Uterus (tissue), 4 donors: Measurements from ENCODE around the gene TMEM132C. TPM values are rescaled to one million over a fixed set of nuclear protein-coding genes. Genes with fewer than 3 reads are reported as not detected.

Source experiments
- DNase-seq, 2 donors: peaks; one replicate each; pipeline ENCODE4 v3.0.0-alpha.2; 2019 to 2020
- H3K27ac ChIP-seq, 2 donors: fragments of 200-600 bp; sonication (generic); 1 replicate in 1 of 2; 2 replicates in 1 of 2; pipeline ENCODE4 v1.5.1; 2016 to 2018
- H3K27me3 ChIP-seq, 2 donors: fragments of 200-600 bp; sonication (generic); one replicate each; pipeline ENCODE4 v1.5.1; 2018 to 2019; ENCODE audit warnings: control low read depth in 1 of 2
- H3K36me3 ChIP-seq, 2 donors: fragments of 200-600 bp; sonication (generic); one replicate each; pipeline ENCODE4 v1.5.1; 2019; ENCODE audit warnings: control low read depth in 1 of 2
- H3K4me1 ChIP-seq, 2 donors: fragments of 200-600 bp; sonication (generic); one replicate each; pipeline ENCODE4 v1.5.1; 2018 to 2019; ENCODE audit warnings: control low read depth in 1 of 2
- H3K4me3 ChIP-seq, 2 donors: fragments of 200-600 bp; sonication (generic); 1 replicate in 1 of 2; 2 replicates in 1 of 2; pipeline ENCODE4 v1.5.1; 2018 to 2019; ENCODE audit warnings: mild to moderate bottlenecking in 1 of 2
- H3K9me3 ChIP-seq, 2 donors: fragments of 200-600 bp; sonication (generic); one replicate each; pipeline ENCODE4 v1.5.1; 2019; ENCODE audit warnings: control low read depth in 1 of 2
- CTCF ChIP-seq, 4 experiments: fragments of 200-600 bp in 2 of 4; fragments of 450-650 bp in 2 of 4; sonication (generic) in 2 of 4; IDR thresholded peaks; one replicate each; pipeline ENCODE4 v1.5.1; 2016 to 2019; ENCODE audit warnings: antibody characterized with exemption in 4 of 4, mild to moderate bottlenecking in 2 of 4, moderate library complexity in 1 of 4
- POLR2A ChIP-seq, 2 donors: fragments of 450-650 bp; IDR thresholded peaks; one replicate each; pipeline ENCODE4 v1.6.1; 2016; ENCODE audit warnings: antibody characterized with exemption in 2 of 2, mild to moderate bottlenecking in 1 of 2, moderate library complexity in 1 of 2
- intact Hi-C: fragments of 100-400 bp; cut with DNase I; formaldehyde crosslinking; loops from one replicate; pipeline ENCODE4 v1.15.1; 2023; ENCODE audit warnings: low total_unique reads
- total RNA-seq, 4 donors: library from RNA; depleted of rRNA in 3 of 4; stranded (reverse); fragments of >200 nt in 3 of 4; gene quantifications; one replicate each; pipeline versions ENCODE4 v1.1.0 to v1.2.4, GENCODE V29; 2014 to 2023
- donor health status: DM: yes; HTN: yes; CAD: no.

The TMEM132C gene
- total RNA-seq, 4 donors from 2014 or later: 0.26 to 48.3 (median 5.0) TPM

GRCh38 chr12:128537668-128538067, 270.7 kb downstream of the TMEM132C start:
- no peak for DNase-seq
- Histone ChIP-seq H3K27me3 (no peaks in the 10 kb centered on the region), H3K36me3 (no peaks in the 10 kb centered on the region), H3K9me3 (no peaks in the 10 kb centered on the region), H3K4me1 (no peaks in the 10 kb centered on the region), H3K4me3 (no peak overlapping the region), H3K27ac (no peak overlapping the region)
- no peak for TF ChIP-seq POLR2A (IDR thresholded peaks at IDR 0.05)
- TF ChIP-seq CTCF (IDR thresholded peaks at IDR 0.05): no peak
- intact Hi-C loops: no loop called here

- Histone ChIP-seq H3K9me3 (no peaks in the 10 kb centered on the region), H3K36me3 (no peaks in the 10 kb centered on the region), H3K27ac (no peak overlapping the region), H3K4me3 (no peak overlapping the region), H3K4me1 (no peaks in the 10 kb centered on the region), H3K27me3 (no peaks in the 10 kb centered on the region)
- no peak for TF ChIP-seq CTCF (IDR thresholded peaks at IDR 0.05)
- intact Hi-C loops: no loop called here
- DNase-seq: no peak
Observed at GRCh38 chr12:128542844-128543243, 275.9 kb downstream of the TMEM132C start.

GRCh38 chr12:128543460-128543859, 276.5 kb downstream of the TMEM132C start:
- Histone ChIP-seq H3K36me3 (no peaks in the 10 kb centered on the region), H3K4me3 (no peak overlapping the region), H3K4me1 (no peaks in the 10 kb centered on the region), H3K9me3 (no peaks in the 10 kb centered on the region), H3K27ac (no peak overlapping the region), H3K27me3 (no peaks in the 10 kb centered on the region)
- TF ChIP-seq CTCF (IDR thresholded peaks at IDR 0.05): no peak
- TF ChIP-seq POLR2A (IDR thresholded peaks at IDR 0.05): no peak
- DNase-seq: no peak
- intact Hi-C loops: no loop called here

- Histone ChIP-seq H3K27ac (no peak overlapping the region), H3K4me3 (no peak overlapping the region), H3K4me1 (no peaks in the 10 kb centered on the region), H3K27me3 (no peaks in the 10 kb centered on the region), H3K9me3 (no peaks in the 10 kb centered on the region), H3K36me3 (no peaks in the 10 kb centered on the region)
- intact Hi-C loops: no loop called here
- no peak for DNase-seq
- TF ChIP-seq POLR2A (IDR thresholded peaks at IDR 0.05): no peak
- TF ChIP-seq CTCF (IDR thresholded peaks at IDR 0.05): no peak
Observed at GRCh38 chr12:128543971-128544370, 277.0 kb downstream of the TMEM132C start.

- Histone ChIP-seq H3K36me3 (no peaks in the 10 kb centered on the region), H3K27ac (no peak overlapping the region), H3K9me3 (no peaks in the 10 kb centered on the region), H3K4me1 (no peaks in the 10 kb centered on the region), H3K27me3 (no peaks in the 10 kb centered on the region), H3K4me3 (no peak overlapping the region)
- no peak for DNase-seq
- no peak for TF ChIP-seq CTCF (IDR thresholded peaks at IDR 0.05)
- no peak for TF ChIP-seq POLR2A (IDR thresholded peaks at IDR 0.05)
- intact Hi-C loops: no loop called here
Observed at GRCh38 chr12:128548949-128549348, 282.0 kb downstream of the TMEM132C start.
